Activated effector memory CD4-positive, alpha-beta T cell treated with Interleukin-2 at 50 U/mL for 16 hours (primary cell): Measurements from ENCODE around the gene CYP2A13.
"Not testable (repeated sequence)": the region's sequence is repeated elsewhere in the genome, so short reads cannot be mapped to it uniquely, and the experiment has no call there.

Source experiments
- DNase-seq: peaks from one replicate; pipeline ENCODE4 v3.0.0-alpha.2; 2020

Gene CYP2A13, protein sequence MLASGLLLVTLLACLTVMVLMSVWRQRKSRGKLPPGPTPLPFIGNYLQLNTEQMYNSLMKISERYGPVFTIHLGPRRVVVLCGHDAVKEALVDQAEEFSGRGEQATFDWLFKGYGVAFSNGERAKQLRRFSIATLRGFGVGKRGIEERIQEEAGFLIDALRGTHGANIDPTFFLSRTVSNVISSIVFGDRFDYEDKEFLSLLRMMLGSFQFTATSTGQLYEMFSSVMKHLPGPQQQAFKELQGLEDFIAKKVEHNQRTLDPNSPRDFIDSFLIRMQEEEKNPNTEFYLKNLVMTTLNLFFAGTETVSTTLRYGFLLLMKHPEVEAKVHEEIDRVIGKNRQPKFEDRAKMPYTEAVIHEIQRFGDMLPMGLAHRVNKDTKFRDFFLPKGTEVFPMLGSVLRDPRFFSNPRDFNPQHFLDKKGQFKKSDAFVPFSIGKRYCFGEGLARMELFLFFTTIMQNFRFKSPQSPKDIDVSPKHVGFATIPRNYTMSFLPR

DNA sequence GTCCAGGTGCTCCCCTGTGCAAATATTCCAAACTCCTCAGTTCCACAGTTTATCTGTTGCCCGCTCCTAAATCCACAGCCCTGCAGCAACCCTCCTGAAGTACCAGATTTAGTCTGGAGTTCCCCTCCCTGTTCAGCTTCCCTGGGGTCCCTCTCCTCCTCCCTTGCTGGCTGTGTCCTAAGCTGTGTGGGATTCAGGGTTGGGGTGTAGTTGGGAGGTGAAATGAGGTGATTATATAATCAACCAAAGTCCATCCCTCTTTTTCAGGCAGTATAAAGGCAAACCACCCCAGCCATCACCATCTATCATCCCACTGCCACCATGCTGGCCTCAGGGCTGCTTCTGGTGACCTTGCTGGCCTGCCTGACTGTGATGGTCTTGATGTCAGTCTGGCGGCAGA lies at the start of gene CYP2A13:
Gene CYP2A13, plus strand, starts transcription at position 301 of the 400 bp plus-strand sequence. Its CDS starts 21 bp downstream, at position 322.
- no peak for DNase-seq

DNA sequence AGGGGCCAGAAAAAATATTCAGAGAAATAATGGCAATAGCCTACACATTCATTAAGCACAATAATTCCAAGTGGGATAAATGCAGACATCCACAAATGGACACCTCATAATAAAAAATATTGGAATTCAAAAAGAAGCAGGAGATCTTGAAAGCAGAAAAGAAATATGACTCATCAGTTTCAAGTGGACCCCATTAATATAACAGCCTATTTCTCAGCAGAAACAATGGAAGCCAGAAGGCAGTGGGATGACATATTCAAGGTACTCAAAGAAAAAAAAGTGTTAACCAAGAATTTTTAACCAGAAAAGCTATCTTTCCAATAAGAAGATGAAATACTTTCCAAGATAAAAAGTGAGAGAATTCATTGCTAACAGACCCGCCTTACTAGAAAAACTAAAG lies 48.4 kb upstream of the CYP2A13 start:
- DNase-seq = no peak

DNA sequence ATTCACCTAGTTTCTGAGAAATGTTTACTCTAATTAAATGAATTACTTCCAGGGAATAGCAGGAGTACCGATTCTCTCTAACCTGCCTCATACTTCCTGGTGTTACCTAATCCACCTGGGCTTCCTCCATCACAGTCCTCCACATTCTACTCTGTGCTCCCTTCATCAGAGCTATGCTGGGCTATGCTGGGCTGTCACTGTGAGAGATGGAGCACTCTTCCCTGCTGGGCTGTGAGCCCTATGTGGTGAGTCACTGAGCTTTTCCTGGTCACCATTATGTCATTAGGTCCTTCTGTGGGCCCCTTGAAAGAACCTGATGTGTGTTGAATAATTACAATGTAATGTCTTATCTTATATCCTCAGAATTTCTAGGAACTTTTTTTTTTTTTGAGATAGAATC lies 43.2 kb upstream of the CYP2A13 start:
- DNase-seq = not testable (repeated sequence)

DNA sequence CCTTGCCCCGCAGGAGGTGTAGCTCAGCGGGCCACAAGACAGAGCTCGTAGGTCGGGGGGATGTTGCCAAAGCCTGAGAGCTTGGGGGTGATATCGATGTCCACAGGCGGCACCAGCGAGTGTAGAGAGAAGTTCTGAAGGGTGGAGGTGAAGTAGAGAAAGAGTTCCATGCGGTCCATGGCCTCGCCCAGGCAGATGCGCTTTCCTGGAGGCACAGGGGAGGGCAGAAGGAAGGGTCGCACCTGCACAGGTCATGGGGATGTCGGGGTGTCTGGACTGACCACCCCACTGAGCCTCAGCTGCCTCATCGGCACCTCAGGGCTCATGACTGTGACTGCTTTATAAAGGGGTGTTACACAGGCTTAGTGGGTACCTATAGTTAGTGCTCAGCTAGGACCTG lies 37.8 kb upstream of the CYP2A13 start:
- no peak for DNase-seq

DNA sequence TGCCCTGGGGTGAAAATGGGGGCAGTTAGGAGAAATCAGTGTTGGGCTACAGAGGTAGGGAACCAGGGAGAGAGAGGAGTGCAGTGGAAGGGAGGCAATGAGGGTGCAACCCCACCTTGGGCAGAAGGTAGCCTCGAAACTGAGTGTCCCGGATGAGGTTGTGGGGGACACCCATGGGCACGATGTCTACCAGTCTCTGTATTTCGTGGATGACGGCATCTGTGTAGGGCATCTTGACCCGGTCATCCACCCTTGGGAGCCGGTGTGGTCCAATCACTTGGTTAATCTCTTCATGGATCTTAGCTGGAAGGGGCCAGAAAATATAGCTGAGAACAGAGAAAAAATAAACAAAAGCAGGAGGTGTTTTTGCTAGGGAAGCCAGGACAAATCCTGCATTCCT lies 36.1 kb upstream of the CYP2A13 start:
- not testable (repeated sequence) for DNase-seq

DNA sequence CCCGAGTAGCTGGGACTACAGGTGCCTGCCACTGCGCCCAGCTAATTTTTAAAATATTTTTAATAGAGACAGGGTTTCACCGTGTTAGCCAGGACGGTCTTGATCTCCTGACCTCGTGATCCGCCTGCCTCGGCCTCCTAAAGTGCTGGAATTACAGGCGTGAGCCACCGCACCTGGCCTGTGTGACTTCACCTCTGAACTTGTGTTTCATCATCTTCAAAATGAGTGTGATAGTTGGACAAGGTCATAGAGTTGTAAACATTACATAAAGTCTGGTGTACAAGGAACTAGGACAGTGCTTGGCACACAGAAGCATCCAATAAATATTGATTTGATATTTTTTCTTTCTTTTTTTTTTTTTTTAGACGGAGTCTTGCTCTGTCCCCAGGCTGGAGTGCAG lies 34.9 kb upstream of the CYP2A13 start:
- DNase-seq = not testable (repeated sequence)

DNA sequence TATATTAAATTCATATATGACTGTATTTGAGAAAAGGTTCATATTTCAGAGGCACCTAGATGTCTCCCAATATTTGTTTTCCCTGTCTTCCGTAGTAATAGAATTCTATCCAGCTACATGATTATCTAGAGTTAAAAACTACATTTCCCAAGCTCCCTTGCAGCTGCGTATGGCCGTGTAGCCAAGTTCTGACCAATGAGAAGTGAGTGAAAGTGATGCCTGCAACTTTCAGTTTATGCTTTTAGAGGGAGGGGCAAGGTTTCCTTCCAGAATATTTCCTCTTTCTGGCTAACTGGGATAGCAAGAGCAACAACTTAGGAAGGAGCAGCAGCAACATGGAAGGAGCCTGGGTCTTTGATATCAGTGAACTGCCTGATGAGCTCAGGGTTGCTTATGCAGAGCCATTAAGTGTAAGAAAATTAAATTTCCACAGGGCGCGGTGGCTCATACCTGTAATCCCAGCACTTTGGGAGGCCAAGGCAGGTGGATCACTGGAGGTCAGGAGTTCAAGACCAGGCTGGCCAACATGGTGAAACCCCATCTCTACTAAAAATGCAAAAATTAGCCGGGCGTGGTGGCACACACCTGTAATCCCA lies 23.2 kb upstream of the CYP2A13 start:
- no peak for DNase-seq

DNA sequence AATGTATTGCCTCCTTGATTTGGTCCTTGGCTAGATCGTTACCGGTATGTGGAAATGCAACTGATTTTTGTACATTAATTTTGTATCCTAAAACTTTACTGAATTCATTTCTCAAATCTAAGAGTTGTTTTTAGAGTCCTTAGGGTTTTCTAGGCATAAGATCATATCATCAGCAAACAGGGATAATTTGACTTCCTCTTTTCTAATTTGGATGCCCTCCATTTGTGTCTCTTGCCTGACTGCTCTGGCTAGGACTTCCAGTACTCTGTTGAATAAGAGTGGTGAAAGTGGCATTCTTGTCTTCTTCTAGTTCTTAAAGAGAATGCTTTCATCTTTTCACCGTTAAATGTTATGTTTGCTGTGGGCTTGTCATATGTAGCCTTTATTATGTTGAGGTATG lies 12.0 kb upstream of the CYP2A13 start:
- no peak for DNase-seq

DNA sequence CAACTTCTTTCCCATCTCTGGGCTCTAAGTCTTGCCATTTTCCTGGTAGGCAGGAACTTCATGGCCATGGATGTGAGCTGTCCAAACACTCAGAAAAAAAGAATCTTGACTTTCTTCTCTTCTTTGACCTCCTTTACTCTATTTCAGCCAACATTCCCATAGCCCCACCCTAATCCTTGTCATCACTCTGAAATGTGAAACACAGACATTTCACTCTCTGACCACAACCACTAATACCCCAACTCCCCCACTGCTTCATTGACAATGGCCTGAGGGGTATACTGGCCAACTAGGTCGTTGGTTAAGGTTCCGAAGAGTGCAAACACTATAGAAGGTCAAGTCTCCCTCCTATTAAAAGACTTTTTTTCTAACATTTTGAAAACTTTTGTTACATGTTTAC lies 4.7 kb upstream of the CYP2A13 start:
- no peak for DNase-seq

DNA sequence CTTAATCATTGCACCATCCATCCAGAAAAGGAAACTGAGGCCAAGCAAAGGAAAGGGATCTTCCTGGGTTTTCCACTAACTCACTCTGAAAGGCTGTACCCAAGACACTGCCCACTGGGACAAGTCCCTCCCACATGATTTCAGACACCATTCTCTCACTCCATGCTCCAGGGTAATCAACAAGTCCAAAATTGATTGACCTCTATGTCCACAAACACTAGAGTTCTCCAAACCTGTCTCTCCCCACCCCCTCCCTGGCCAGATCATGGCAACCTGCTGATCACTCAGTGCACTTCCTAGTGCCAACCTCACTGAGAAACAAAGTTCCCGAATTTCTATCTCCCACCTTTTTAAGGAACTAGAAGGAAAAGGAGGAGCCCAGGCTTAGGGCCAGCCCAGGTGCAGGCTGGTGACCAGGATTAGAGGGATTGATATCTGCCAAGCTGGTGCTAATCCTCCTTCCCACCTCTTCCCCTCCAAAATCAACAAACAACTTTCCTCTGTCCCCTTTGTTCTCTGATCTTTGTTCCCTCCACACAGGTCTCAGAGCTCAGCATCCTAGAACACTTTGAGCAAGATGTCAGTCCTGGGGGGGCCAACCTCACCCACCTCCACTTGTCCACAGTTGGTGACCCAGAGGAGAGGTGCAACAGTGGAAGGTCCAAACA lies 2.4 kb upstream of the CYP2A13 start:
- no peak for DNase-seq

DNA sequence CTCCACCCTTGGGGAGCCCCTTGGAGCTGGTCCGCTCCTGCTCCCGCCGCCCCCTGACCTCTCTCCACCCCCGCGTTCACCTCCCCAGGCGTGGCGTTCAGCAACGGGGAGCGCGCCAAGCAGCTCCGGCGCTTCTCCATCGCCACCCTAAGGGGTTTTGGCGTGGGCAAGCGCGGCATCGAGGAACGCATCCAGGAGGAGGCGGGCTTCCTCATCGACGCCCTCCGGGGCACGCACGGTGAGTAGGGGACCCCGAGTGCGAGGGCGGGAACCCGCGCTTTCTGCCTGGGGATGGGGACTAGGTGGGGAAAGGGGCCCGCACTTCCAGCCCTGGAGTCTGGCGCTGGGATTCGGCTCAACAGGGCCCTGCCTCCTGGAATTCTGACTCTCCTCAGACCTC lies 1.7 kb downstream of the CYP2A13 start:
- DNase-seq = no peak

DNA sequence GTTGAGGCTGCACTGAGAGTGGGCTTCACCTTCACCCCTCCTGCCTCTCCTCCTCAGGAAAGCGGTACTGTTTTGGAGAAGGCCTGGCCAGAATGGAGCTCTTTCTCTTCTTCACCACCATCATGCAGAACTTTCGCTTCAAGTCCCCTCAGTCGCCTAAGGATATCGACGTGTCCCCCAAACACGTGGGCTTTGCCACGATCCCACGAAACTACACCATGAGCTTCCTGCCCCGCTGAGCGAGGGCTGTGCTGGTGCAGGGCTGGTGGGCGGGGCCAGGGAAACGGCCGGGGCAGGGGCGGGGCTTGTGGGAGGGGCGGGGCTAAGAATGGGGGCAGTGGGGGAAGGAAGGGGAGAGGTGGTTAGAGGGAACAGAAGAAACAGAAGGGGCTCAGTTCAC lies 7.5 kb downstream of the CYP2A13 start:
- no peak for DNase-seq

DNA sequence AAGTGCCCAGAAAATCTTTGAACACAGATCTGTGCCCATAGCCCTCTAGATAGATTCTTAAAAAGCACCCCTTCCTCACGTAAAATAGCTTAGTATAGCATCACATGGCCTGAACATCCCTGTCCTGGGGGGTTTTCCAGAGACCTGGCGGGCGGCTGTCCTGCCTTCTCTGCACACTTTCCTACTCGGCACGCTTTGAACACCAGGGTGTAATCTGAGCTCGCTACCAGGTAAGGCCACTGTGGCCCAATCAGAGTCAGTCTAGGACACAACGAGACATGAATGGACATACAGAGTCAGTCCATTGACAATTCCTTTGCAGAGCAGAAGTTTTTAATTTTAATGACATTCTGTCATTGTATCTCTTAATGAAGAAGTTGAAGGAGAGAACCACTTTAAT lies 8.1 kb downstream of the CYP2A13 start:
- DNase-seq = no peak

DNA sequence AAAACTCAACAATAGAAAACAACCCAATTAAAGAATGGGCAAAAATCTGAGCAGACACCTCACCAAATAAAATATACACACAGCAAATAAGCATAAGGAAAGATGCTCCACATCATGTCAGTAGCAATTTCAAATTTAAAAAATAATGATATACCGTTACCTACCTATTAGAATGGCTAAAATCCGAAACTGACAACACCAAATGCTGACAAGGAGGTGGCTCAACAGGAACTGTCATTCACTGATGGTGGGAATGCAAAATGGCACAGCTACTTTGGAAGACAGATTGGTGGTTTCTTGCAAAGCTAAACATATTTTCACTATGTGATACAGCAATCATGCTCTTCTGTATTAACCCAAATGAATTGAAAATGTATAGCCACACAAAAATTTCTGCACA lies 9.1 kb downstream of the CYP2A13 start:
- DNase-seq = no peak

DNA sequence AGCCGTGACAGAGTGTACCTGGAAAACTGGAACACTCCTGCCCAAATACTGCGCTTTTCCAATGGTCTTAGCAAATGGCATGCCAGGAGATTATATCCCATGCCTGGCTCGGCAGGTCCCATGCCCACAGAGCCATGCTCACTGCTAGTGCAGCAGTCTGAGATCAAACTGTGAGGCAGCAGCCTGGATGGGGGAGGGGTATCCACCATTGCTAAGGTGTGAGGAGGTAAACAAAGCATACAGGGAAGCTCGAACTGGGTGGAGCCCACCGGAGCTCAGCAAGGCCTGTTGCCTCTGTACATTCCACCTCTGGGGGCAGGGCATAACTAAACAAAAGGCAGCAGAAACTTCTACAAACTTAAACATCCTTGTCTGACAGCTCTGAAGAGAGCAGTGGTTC lies 10.5 kb downstream of the CYP2A13 start:
- DNase-seq = no peak

DNA sequence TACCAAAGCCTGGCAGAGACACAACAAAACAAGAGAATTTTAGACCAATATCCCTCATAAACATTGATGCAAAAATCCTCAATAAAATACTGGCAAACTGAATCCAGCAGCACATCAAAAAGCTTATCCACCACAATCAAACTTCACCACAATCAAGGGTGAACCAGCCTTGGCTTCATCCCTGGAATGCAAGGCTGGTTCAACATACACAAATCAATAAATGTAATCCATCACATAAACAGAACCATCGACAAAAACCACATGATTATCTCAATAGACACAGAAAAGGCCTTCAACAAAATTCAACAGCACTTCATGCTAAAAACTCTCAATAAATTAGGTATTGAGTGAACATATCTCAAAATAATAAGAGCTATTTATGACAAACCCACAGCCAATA lies 14.0 kb downstream of the CYP2A13 start:
- not testable (repeated sequence) for DNase-seq

DNA sequence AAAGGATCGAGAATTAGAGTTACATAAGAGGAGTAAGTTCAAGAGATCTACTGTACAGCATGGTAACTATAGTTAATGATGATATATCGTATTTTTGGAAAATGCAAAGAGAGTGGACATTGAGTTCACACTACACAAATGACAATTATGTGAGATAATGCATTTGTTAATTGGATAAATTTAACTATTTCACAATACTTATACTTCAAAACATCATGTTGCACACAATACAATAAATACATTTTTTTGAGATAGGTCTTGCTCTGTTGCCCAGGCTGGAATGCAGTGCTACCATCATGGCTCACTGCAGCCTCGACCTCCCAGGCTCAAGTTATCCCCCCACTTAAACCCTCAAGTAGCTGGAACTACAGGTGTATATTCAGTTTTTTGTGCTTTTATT lies 17.9 kb downstream of the CYP2A13 start:
- DNase-seq = no peak

DNA sequence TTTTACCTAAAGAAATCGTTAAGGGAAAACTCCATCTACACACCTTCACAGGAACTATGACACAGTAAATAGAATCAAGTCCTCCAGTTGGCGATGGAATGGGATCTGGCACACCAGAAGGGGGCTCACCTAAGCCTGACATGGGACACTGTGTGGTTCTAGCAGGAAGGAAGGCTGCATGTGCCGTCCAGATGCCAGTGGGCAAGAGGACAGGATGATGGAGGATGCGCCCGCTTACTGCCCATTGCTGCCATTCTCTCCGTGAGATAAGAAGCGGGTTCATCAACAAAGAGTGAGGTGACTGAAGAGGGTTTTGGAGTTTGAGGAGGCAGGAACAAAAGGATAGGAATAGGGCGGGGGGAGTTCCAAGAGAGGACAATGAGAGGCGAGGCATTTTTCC lies 23.0 kb downstream of the CYP2A13 start:
- no peak for DNase-seq

DNA sequence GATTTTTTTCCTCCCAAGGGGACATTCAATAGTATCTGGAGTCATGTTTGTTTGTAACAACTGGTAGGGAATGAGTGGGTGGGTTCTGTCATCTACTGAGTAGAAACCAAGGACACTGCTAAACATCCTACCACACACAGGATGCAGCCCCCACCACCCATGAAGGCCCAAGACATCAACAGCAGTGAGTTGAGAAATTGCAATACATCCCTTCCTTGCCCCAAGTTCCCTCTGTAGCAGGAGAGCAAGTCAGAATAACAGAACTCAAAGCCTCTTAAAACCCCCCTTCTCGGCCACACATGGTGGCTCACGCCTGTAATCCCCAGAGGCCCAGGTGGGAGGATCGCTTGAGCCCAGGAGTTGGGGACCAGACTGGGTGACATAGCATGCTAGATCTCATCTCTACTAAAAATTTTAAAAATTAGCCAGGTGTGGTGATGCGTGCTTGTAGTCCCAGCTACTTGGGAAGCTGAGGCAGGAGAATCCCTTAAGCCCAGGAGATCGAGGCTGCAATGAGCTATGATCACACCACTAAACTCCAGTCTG lies 23.6 kb downstream of the CYP2A13 start:
- DNase-seq = no peak

DNA sequence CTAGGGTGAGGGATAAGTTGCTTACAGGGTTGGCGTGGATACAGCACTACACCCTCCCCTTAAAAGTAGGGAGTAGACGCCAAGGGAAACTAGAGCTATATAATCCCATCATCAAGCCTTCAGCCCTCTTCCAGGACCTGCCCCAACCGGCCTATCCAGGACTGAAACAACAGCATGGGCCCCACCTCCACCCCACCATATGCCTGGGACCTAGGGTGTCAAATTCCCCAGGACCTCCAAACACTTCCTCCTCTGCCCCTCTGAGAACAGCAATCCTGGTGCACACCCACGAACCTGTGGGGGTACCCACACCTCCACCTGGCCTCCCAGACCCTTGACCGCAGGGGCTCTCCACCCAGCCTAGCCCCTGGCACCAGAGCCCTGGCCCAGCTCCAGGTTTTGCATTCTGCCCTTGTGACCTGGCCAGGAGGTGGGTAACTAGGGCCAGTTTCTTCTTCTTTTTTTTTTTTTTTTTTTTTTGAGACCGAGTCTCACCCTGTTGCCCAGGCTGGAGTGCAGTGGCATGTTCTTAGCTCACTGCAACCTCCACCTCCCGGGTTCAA lies 24.6 kb downstream of the CYP2A13 start:
- no peak for DNase-seq

DNA sequence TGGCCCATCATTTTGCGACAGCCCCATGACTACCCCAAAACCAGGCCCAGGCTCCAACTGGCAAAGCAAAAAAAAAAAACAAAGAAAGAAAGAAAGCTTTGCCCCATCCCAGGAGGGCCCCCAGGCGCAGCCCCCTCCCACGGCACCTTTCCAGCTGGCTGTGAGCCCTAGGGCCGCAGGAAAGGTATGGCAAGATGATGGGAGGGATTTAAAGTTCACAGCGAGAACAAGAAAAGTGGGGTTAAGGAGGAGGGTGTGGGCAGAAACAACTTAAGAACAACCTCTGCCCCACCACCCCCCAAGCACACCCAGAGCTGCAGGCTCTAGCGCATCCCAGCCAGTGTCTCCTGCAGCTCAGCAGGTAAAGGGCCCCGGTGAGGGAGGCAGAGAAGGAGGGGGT lies 25.9 kb downstream of the CYP2A13 start, which contains the start of gene CYP2F1:
Gene CYP2F1, plus strand, starts transcription at position 301 of the 400 bp plus-strand sequence. CDS start 1,757 bp downstream, outside the sequence.
- no peak for DNase-seq

DNA sequence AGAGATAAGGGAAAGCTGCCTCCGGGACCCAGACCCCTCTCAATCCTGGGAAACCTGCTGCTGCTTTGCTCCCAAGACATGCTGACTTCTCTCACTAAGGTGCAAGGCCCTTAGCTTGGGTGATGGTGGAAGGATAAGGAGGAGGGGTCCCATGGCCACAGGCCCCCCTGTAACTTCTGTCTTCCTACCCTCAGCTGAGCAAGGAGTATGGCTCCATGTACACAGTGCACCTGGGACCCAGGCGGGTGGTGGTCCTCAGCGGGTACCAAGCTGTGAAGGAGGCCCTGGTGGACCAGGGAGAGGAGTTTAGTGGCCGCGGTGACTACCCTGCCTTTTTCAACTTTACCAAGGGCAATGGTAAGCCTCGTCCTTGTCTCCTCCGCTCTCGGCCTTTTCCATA lies 28.0 kb downstream of the CYP2A13 start:
- no peak for DNase-seq
